ENCODE measurements around the gene NELL1. TPM values are rescaled to one million over a fixed set of nuclear protein-coding genes. Genes with fewer than 3 reads are reported as not detected.

The NELL1 gene
- total RNA-seq, 1 experiment from 2014 or later, result not detected

- Mint-ChIP-seq H3K9me3 (ENCODE audit: unreplicated experiment) (peaks cover 20% of the 10 kb centered on the region), H3K36me3 (ENCODE audit: insufficient read depth, unreplicated experiment) (no peaks in the 10 kb centered on the region), H3K27me3 (ENCODE audit: insufficient read depth, unreplicated experiment) (peaks cover 3% of the 10 kb centered on the region), H3K27ac (ENCODE audit: unreplicated experiment) (no peak overlapping the region), H3K4me1 (ENCODE audit: low read depth, unreplicated experiment) (no peaks in the 10 kb centered on the region), H3K4me3 (ENCODE audit: unreplicated experiment) (no peak overlapping the region)
- Histone ChIP-seq H3K4me1 (no peaks in the 10 kb centered on the region), H3K36me3 (ENCODE audit: control insufficient read depth, insufficient read depth, low read length) (no peaks in the 10 kb centered on the region), H3K4me3 (ENCODE audit: low read depth, low read length) (no peak overlapping the region), H3K27me3 (replicated peaks; ENCODE audit: control insufficient read depth, insufficient read depth, low read length) (no peaks in the 10 kb centered on the region), H3K9me3 (peaks cover 3% of the 10 kb centered on the region; the same call in 1 of the 2 replicates)
- CTCF ChIA-PET, result no interaction called here
- POLR2A ChIA-PET, result no interaction called here
- no TSS peak for BruUV-seq (replicated peaks)
- no peak for DNase-seq
- intact Hi-C loops (cut with micrococcal nuclease; ENCODE audit: unreplicated experiment), result no loop called here
- TF ChIP-seq CTCF (IDR thresholded peaks at IDR 0.05; ENCODE audit: insufficient read depth in 1 of 2, low read depth in 1 of 2, low read length in 1 of 2, severe bottlenecking in 1 of 2, unreplicated experiment in 1 of 2), result no peak
Measured at GRCh38 chr11:21225860-21226259, 556.5 kb downstream of the NELL1 start.

GRCh38 chr11:21229224-21229623 is 559.8 kb downstream of the NELL1 start:
- Histone ChIP-seq H3K36me3 (ENCODE audit: control insufficient read depth, insufficient read depth, low read length) (no peaks in the 10 kb centered on the region), H3K4me3 (ENCODE audit: low read depth, low read length) (no peak overlapping the region), H3K9me3 (peaks cover 3% of the 10 kb centered on the region; the same call in 1 of the 2 replicates), H3K27me3 (replicated peaks; ENCODE audit: control insufficient read depth, insufficient read depth, low read length) (no peaks in the 10 kb centered on the region), H3K4me1 (no peaks in the 10 kb centered on the region)
- no peaks in the 10 kb centered on the region for H3K36me3 Mint-ChIP-seq (ENCODE audit: insufficient read depth, unreplicated experiment)
- DNase-seq, result no peak
- TF ChIP-seq CTCF (IDR thresholded peaks at IDR 0.05; ENCODE audit: insufficient read depth in 1 of 2, low read depth in 1 of 2, low read length in 1 of 2, severe bottlenecking in 1 of 2, unreplicated experiment in 1 of 2), result no peak
- peaks cover 6% of the 10 kb centered on the region for H3K27me3 Mint-ChIP-seq (ENCODE audit: insufficient read depth, unreplicated experiment)
- intact Hi-C loops (cut with micrococcal nuclease; ENCODE audit: unreplicated experiment), result no loop called here
- no peak overlapping the region for H3K27ac Mint-ChIP-seq (ENCODE audit: unreplicated experiment)
- H3K4me3 Mint-ChIP-seq (ENCODE audit: unreplicated experiment), result no peak overlapping the region
- no peaks in the 10 kb centered on the region for H3K9me3 Mint-ChIP-seq (ENCODE audit: unreplicated experiment)
- ChIA-PET CTCF (no interaction called here), POLR2A (no interaction called here)
- no TSS peak for BruUV-seq (replicated peaks)
- no peaks in the 10 kb centered on the region for H3K4me1 Mint-ChIP-seq (ENCODE audit: low read depth, unreplicated experiment)

DNA sequence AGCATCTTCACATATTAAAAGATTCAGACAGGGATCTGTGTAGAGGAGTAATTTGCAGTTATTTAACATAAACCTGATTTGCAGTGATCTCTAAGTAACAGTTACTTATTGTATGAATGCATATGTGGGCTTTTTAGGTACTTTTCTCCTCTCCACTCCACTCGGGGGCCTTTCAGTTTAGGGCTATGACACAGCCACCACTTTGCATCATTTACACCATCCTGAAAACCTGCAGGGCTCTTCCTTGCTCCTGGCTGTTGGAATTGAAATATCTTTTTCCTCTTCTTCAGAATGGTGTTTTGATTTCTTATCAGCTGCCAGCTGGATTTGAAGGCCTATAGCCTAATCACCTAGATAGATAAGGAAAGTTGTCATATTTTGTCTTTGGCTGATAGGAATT is 580.8 kb downstream of the NELL1 start:
- Mint-ChIP-seq H3K36me3 (ENCODE audit: insufficient read depth, unreplicated experiment) (no peaks in the 10 kb centered on the region), H3K27me3 (ENCODE audit: insufficient read depth, unreplicated experiment) (peaks cover 10% of the 10 kb centered on the region), H3K27ac (ENCODE audit: unreplicated experiment) (no peak overlapping the region), H3K4me1 (ENCODE audit: low read depth, unreplicated experiment) (no peaks in the 10 kb centered on the region), H3K4me3 (ENCODE audit: unreplicated experiment) (no peak overlapping the region), H3K9me3 (ENCODE audit: unreplicated experiment) (no peaks in the 10 kb centered on the region)
- Histone ChIP-seq H3K4me3 (ENCODE audit: low read depth, low read length) (no peak overlapping the region), H3K36me3 (ENCODE audit: control insufficient read depth, insufficient read depth, low read length) (no peaks in the 10 kb centered on the region), H3K4me1 (no peaks in the 10 kb centered on the region), H3K27me3 (replicated peaks; ENCODE audit: control insufficient read depth, insufficient read depth, low read length) (no peaks in the 10 kb centered on the region), H3K9me3 (no peaks in the 10 kb centered on the region)
- DNase-seq, result no peak
- POLR2A ChIA-PET, result no interaction called here
- BruUV-seq (replicated peaks), result no TSS peak
- TF ChIP-seq CTCF (IDR thresholded peaks at IDR 0.05; ENCODE audit: insufficient read depth in 1 of 2, low read depth in 1 of 2, low read length in 1 of 2, severe bottlenecking in 1 of 2, unreplicated experiment in 1 of 2), result no peak
- CTCF ChIA-PET, result no interaction called here
- intact Hi-C loops (cut with micrococcal nuclease; ENCODE audit: unreplicated experiment), result no loop called here

Data from Caco-2 (cell line).